Hepatocyte (in vitro differentiated cells): ENCODE results near the gene TPRN. TPM values are rescaled to one million over a fixed set of nuclear protein-coding genes. Genes with fewer than 3 reads are reported as not detected.

ENCODE experiments used
- DNase-seq: peaks from one replicate; pipeline ENCODE4 v3.0.0-alpha.2; 2016; ENCODE audit warnings: low spot score
- H2AFZ ChIP-seq: fragments of 200-600 bp; sonication (generic); 2 replicates; pipeline ENCODE4 v1.6.0; 2016; ENCODE audit warnings: antibody characterized with exemption, mild to moderate bottlenecking
- H3K27ac ChIP-seq: fragments of 200-600 bp; sonication (generic); 2 replicates; pipeline ENCODE4 v1.5.1; 2016; ENCODE audit warnings: mild to moderate bottlenecking
- H3K27me3 ChIP-seq: fragments of 200-600 bp; sonication (generic); 2 replicates; pipeline ENCODE4 v1.6.1; 2016
- H3K36me3 ChIP-seq: fragments of 200-600 bp; sonication (generic); replicated peaks from 2 replicates; pipeline ENCODE4 v1.5.1; 2016; ENCODE audit warnings: low read depth; ENCODE audit not compliant: insufficient read depth
- H3K4me1 ChIP-seq: fragments of 200-600 bp; sonication (generic); 2 replicates; pipeline ENCODE4 v1.5.1; 2016; ENCODE audit warnings: mild to moderate bottlenecking, moderate library complexity; ENCODE audit not compliant: insufficient read depth
- H3K4me2 ChIP-seq: fragments of 200-600 bp; sonication (generic); 2 replicates; pipeline ENCODE4 v1.6.0; 2016
- H3K4me3 ChIP-seq: fragments of 200-600 bp; sonication (generic); 2 replicates; pipeline ENCODE4 v1.5.1; 2016; ENCODE audit warnings: mild to moderate bottlenecking
- H3K79me2 ChIP-seq: fragments of 200-600 bp; sonication (generic); 2 replicates; pipeline ENCODE4 v1.6.0; 2017; ENCODE audit warnings: mild to moderate bottlenecking
- H3K9me2 ChIP-seq: fragments of 200-600 bp; sonication (generic); replicated peaks from 2 replicates; pipeline ENCODE4 v1.6.0; 2017; ENCODE audit warnings: mild to moderate bottlenecking; ENCODE audit not compliant: insufficient read depth
- H3K9me3 ChIP-seq: fragments of 200-600 bp; sonication (generic); 2 replicates; pipeline ENCODE4 v1.5.1; 2016; ENCODE audit warnings: low read depth, mild to moderate bottlenecking
- H4K20me1 ChIP-seq: fragments of 200-600 bp; sonication (generic); 2 replicates; pipeline ENCODE4 v1.6.0; 2016; ENCODE audit warnings: mild to moderate bottlenecking; ENCODE audit not compliant: insufficient read depth, poor library complexity, severe bottlenecking
- CTCF ChIP-seq: fragments of 200-600 bp; sonication (generic); IDR thresholded peaks from 2 replicates; pipeline ENCODE4 v1.5.1; 2016; ENCODE audit warnings: antibody characterized with exemption, mild to moderate bottlenecking; ENCODE audit not compliant: poor library complexity
- EZH2 ChIP-seq: fragments of 200-600 bp; sonication (generic); IDR thresholded peaks from 2 replicates; pipeline ENCODE4 v1.6.1; 2016; ENCODE audit warnings: antibody characterized with exemption, mild to moderate bottlenecking, borderline replicate concordance
- EZH2phosphoT487 ChIP-seq: fragments of 200-600 bp; sonication (generic); IDR thresholded peaks from one replicate; pipeline ENCODE4 v1.6.1; 2018; ENCODE audit warnings: antibody characterized with exemption, mild to moderate bottlenecking, low read depth, moderate library complexity; ENCODE audit not compliant: unreplicated experiment, severe bottlenecking
- WGBS: methylation state at CpG from one replicate; pipeline ENCODE4 v1.1.6; 2016; ENCODE audit warnings: low lambda C conversion rate; ENCODE audit errors: missing lambda C conversion rate; 5-methylcytosine and 5-hydroxymethylcytosine counted together
- polyA plus RNA-seq: library from polyadenylated mRNA; unstranded; fragments of >200 nt; fragmentation: Nextera tagmentation; extraction: Ambion mirVana; gene quantifications from 2 replicates; pipeline ENCODE4 v1.2.1, GENCODE V29; 2016
- total RNA-seq: library from RNA; depleted of rRNA; stranded (reverse); fragments of >200 nt; gene quantifications from 2 replicates; pipeline ENCODE4 v1.2.3, GENCODE V29; 2014

Gene TPRN
- total and polyA plus RNA-seq, 2 experiments from 2014 or later, result 34.4 to 104 TPM

- Histone ChIP-seq H3K79me2 (no peaks in the 10 kb centered on the region), H3K27ac (peak overlapping the region; percentile 82), H3K4me3 (no peak overlapping the region), H3K9me2 (no peaks in the 10 kb centered on the region), H3K4me1 (peaks cover 34% of the 10 kb centered on the region), H3K9me3 (no peaks in the 10 kb centered on the region), H3K36me3 (no peaks in the 10 kb centered on the region), H2AFZ (no peak overlapping the region), H3K27me3 (no peaks in the 10 kb centered on the region), H3K4me2 (no peak overlapping the region), H4K20me1 (no peaks in the 10 kb centered on the region)
- no peak for DNase-seq
- no peak for TF ChIP-seq EZH2
- TF ChIP-seq EZH2phosphoT487, result no peak
- TF ChIP-seq CTCF, result no peak
- 96% methylated on average over 10 of the region's 10 CpGs for WGBS
These were observed 19.3 kb upstream of the TPRN start for GRCh38 chr9:137219757-137220316.

- Histone ChIP-seq H3K36me3 (no peaks in the 10 kb centered on the region), H3K79me2 (no peaks in the 10 kb centered on the region), H3K4me2 (peak overlapping the region; percentile 70), H3K9me3 (no peaks in the 10 kb centered on the region), H3K9me2 (no peaks in the 10 kb centered on the region), H3K27me3 (no peaks in the 10 kb centered on the region), H3K4me3 (no peak overlapping the region), H4K20me1 (no peaks in the 10 kb centered on the region), H3K27ac (peak overlapping the region; percentile 82), H3K4me1 (peaks cover 29% of the 10 kb centered on the region), H2AFZ (no peak overlapping the region)
- TF ChIP-seq CTCF (no peak), EZH2 (no peak), EZH2phosphoT487 (no peak)
- 30% methylated on average over 12 of the region's 12 CpGs for WGBS
- DNase-seq, result peak; percentile 82
These were observed 18.3 kb upstream of the TPRN start for GRCh38 chr9:137218754-137219271.

GRCh38 chr9:137218212-137218753 is 17.7 kb upstream of the TPRN start:
- H3K79me2 ChIP-seq, result no peaks in the 10 kb centered on the region
- no peaks in the 10 kb centered on the region for H3K36me3 ChIP-seq
- no peaks in the 10 kb centered on the region for H3K9me2 ChIP-seq
- WGBS, result 96% methylated on average over 28 of the region's 30 CpGs
- no peak overlapping the region for H2AFZ ChIP-seq
- DNase-seq, result no peak
- no peaks in the 10 kb centered on the region for H4K20me1 ChIP-seq
- H3K27ac ChIP-seq, result peak overlapping the region; percentile 82
- TF ChIP-seq EZH2phosphoT487 (no peak), CTCF (no peak), EZH2 (no peak)
- no peaks in the 10 kb centered on the region for H3K9me3 ChIP-seq
- peak overlapping the region; percentile 70 for H3K4me2 ChIP-seq
- no peaks in the 10 kb centered on the region for H3K27me3 ChIP-seq
- H3K4me1 ChIP-seq, result peaks cover 29% of the 10 kb centered on the region
- H3K4me3 ChIP-seq, result no peak overlapping the region
